ENCODE measurements around the gene ATG101. TPM values are rescaled to one million over a fixed set of nuclear protein-coding genes. Genes with fewer than 3 reads are reported as not detected.

Gene ATG101
- total and polyA plus RNA-seq, 9 of the 15 experiments (the other 6 are each of a cell fraction or from before 2014, with no cell fraction given): 2.9 to 52.4 (median 29.7) TPM

DNA sequence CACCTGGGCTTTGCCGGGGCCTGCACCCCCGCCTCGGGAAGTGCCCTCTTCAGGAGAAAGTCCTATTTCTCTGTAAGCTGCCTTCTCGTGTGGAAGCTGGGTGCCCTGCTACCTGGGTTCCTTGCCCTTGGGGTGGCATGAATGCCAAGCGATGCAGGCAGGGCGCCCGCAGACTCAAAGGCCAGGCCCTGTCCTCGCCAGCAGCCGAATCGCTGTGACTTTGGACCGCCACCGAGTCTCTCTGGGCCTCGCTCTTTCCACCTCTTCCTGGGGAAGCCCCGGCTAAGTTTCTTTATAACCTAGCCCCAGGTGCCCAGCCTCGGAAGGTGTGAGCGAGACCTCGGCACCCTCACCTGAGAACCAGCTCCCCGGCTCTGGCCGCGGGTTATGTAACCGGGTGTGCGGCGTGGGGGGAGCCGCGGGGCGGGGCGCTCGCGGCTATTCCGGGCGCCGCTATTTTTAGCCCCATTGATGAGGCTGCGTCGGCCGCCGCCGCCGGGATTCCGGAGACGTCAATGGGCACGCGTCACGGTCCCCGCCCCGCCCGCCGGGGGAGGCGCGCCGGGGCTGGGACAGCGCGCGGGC, 33.1 kb upstream of the ATG101 start (continued):
- peak; percentile 25; the same call in 1 of the 2 replicates for TF ChIP-seq SOX6 (IDR thresholded peaks at IDR 0.05)
- no peak for TF ChIP-seq MYNN (IDR thresholded peaks at IDR 0.05)
- no peak for TF ChIP-seq MYNN (CRISPR knock-in tag; IDR thresholded peaks at IDR 0.05)
- TF ChIP-seq, protein P1, sequence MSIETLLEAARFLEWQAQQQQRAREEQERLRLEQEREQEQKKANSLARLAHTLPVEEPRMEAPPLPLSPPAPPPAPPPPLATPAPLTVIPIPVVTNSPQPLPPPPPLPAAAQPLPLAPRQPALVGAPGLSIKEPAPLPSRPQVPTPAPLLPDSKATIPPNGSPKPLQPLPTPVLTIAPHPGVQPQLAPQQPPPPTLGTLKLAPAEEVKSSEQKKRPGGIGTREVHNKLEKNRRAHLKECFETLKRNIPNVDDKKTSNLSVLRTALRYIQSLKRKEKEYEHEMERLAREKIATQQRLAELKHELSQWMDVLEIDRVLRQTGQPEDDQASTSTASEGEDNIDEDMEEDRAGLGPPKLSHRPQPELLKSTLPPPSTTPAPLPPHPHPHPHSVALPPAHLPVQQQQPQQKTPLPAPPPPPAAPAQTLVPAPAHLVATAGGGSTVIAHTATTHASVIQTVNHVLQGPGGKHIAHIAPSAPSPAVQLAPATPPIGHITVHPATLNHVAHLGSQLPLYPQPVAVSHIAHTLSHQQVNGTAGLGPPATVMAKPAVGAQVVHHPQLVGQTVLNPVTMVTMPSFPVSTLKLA (conservative IDR thresholded peaks at IDR 0.05): peak in 1 of 2 experiments; percentile 47; a peak in 2 of 4 replicates
- no peak for TF ChIP-seq ZSCAN29 (IDR thresholded peaks at IDR 0.05)
- no peak for TF ChIP-seq CHD2 (IDR thresholded peaks at IDR 0.05; ENCODE audit: low read depth, low read length)
- TF ChIP-seq, protein P2, sequence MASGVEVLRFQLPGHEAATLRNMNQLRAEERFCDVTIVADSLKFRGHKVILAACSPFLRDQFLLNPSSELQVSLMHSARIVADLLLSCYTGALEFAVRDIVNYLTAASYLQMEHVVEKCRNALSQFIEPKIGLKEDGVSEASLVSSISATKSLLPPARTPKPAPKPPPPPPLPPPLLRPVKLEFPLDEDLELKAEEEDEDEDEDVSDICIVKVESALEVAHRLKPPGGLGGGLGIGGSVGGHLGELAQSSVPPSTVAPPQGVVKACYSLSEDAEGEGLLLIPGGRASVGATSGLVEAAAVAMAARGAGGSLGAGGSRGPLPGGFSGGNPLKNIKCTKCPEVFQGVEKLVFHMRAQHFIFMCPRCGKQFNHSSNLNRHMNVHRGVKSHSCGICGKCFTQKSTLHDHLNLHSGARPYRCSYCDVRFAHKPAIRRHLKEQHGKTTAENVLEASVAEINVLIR (CRISPR knock-in tag; IDR thresholded peaks at IDR 0.05): peak; percentile 45; the same call in 1 of the 2 replicates
- no peak for TF ChIP-seq FOS (IDR thresholded peaks at IDR 0.05; ENCODE audit: extremely low read depth, insufficient read length)
- TF ChIP-seq, protein P3, sequence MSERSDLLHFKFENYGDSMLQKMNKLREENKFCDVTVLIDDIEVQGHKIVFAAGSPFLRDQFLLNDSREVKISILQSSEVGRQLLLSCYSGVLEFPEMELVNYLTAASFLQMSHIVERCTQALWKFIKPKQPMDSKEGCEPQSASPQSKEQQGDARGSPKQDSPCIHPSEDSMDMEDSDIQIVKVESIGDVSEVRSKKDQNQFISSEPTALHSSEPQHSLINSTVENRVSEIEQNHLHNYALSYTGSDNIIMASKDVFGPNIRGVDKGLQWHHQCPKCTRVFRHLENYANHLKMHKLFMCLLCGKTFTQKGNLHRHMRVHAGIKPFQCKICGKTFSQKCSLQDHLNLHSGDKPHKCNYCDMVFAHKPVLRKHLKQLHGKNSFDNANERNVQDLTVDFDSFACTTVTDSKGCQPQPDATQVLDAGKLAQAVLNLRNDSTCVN (CRISPR knock-in tag; IDR thresholded peaks at IDR 0.05): no peak
- TF ChIP-seq MAFG (tag; conservative IDR thresholded peaks at IDR 0.05): no peak
- peak in 1 of 2 experiments; percentile 96; a peak in 2 of 4 replicates for TF ChIP-seq TBL1XR1 (IDR thresholded peaks at IDR 0.05; ENCODE audit: low read length in 2 of 2)
- no peak for TF ChIP-seq ZNF140 (CRISPR knock-in tag; IDR thresholded peaks at IDR 0.05)
- peak; percentile 93 for TF ChIP-seq HDAC3 (IDR thresholded peaks at IDR 0.05; ENCODE audit: borderline replicate concordance, partially characterized antibody)
- TF ChIP-seq, protein P4, sequence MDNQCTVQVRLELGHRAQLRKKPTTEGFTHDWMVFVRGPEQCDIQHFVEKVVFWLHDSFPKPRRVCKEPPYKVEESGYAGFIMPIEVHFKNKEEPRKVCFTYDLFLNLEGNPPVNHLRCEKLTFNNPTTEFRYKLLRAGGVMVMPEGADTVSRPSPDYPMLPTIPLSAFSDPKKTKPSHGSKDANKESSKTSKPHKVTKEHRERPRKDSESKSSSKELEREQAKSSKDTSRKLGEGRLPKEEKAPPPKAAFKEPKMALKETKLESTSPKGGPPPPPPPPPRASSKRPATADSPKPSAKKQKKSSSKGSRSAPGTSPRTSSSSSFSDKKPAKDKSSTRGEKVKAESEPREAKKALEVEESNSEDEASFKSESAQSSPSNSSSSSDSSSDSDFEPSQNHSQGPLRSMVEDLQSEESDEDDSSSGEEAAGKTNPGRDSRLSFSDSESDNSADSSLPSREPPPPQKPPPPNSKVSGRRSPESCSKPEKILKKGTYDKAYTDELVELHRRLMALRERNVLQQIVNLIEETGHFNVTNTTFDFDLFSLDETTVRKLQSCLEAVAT (IDR thresholded peaks at IDR 0.05): no peak
- TF ChIP-seq CXXC5 (CRISPR knock-in tag; IDR thresholded peaks at IDR 0.05): peak; percentile 93
- no peak for TF ChIP-seq HDAC1 (IDR thresholded peaks at IDR 0.05)
- TF ChIP-seq, protein P5, sequence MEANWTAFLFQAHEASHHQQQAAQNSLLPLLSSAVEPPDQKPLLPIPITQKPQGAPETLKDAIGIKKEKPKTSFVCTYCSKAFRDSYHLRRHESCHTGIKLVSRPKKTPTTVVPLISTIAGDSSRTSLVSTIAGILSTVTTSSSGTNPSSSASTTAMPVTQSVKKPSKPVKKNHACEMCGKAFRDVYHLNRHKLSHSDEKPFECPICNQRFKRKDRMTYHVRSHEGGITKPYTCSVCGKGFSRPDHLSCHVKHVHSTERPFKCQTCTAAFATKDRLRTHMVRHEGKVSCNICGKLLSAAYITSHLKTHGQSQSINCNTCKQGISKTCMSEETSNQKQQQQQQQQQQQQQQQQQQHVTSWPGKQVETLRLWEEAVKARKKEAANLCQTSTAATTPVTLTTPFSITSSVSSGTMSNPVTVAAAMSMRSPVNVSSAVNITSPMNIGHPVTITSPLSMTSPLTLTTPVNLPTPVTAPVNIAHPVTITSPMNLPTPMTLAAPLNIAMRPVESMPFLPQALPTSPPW (CRISPR knock-in tag; IDR thresholded peaks at IDR 0.05): peak; percentile 87
- TF ChIP-seq KLF16 (IDR thresholded peaks at IDR 0.05): no peak
- peak; percentile 70; the same call in 1 of the 2 replicates for TF ChIP-seq ETV5 (CRISPR knock-in tag; IDR thresholded peaks at IDR 0.05; ENCODE audit: low read depth)
- TF ChIP-seq KLF10 (CRISPR knock-in tag; IDR thresholded peaks at IDR 0.05): no peak
- TF ChIP-seq, protein P6, sequence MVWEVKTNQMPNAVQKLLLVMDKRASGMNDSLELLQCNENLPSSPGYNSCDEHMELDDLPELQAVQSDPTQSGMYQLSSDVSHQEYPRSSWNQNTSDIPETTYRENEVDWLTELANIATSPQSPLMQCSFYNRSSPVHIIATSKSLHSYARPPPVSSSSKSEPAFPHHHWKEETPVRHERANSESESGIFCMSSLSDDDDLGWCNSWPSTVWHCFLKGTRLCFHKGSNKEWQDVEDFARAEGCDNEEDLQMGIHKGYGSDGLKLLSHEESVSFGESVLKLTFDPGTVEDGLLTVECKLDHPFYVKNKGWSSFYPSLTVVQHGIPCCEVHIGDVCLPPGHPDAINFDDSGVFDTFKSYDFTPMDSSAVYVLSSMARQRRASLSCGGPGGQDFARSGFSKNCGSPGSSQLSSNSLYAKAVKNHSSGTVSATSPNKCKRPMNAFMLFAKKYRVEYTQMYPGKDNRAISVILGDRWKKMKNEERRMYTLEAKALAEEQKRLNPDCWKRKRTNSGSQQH (CRISPR knock-in tag; IDR thresholded peaks at IDR 0.05): no peak

Data from K562 (cell line).